K562 (cell line): Measurements from ENCODE around the gene SPATA16.

Experiments used
- ATF1 ChIP-seq, 2 experiments: fragments of 450-650 bp in 1 of 2; IDR thresholded peaks; 2 replicates each; pipeline ENCODE4 v1.6.1; 2016; ENCODE audit warnings: missing compliant biosample characterization in 1 of 2, missing genetic modification characterization in 1 of 2
- ATF7 ChIP-seq: fragments of 450-650 bp; IDR thresholded peaks from 2 replicates; pipeline ENCODE4 v1.7.1; 2014; ENCODE audit warnings: mild to moderate bottlenecking, moderate library complexity
- BCLAF1 ChIP-seq, 2 experiments: fragments of 450-650 bp in 1 of 2; IDR thresholded peaks; 2 replicates each; pipeline ENCODE4 v1.6.1; 2011 to 2017; ENCODE audit warnings: low read depth in 2 of 2, antibody characterized with exemption in 1 of 2, borderline replicate concordance in 1 of 2, low read length in 1 of 2, mild to moderate bottlenecking in 1 of 2, mixed read lengths in 1 of 2; ENCODE audit not compliant: control insufficient read depth in 1 of 2
- CEBPG ChIP-seq, 3 experiments: fragments of 200-800 bp in 1 of 3; sonication (Bioruptor generic) in 1 of 3; sonication (generic) in 1 of 3; formaldehyde crosslinking in 1 of 3; IDR thresholded peaks in 2 of 3; conservative IDR thresholded peaks in 1 of 3; 2 replicates each; pipeline versions ENCODE4 v1.6.1 to v1.8.0; 2016 to 2022; ENCODE audit warnings: missing compliant biosample characterization in 2 of 3, missing genetic modification characterization in 2 of 3, mild to moderate bottlenecking in 1 of 3, missing genetic modification reagents in 1 of 3
- CTCF ChIP-seq, 3 experiments: IDR thresholded peaks in 2 of 3; conservative IDR thresholded peaks in 1 of 3; 2 replicates each; pipeline ENCODE4 v1.5.1; 2011 to 2012; ENCODE audit warnings: low read length in 3 of 3, mild to moderate bottlenecking in 3 of 3, control low read depth in 2 of 3, improper control_type of control experiment in 1 of 3, inconsistent platforms in 1 of 3, low read depth in 1 of 3, mixed read lengths in 1 of 3, moderate library complexity in 1 of 3; ENCODE audit not compliant: insufficient read depth in 2 of 3
- KAT7 ChIP-seq: sonication (generic); formaldehyde crosslinking; IDR thresholded peaks from 2 replicates; pipeline ENCODE4 v1.8.0; 2022; ENCODE audit warnings: missing genetic modification reagents, mild to moderate bottlenecking, borderline replicate concordance
- NONO ChIP-seq, 2 experiments: fragments of 200-400 bp in 1 of 2; fragments of 450-650 bp in 1 of 2; formaldehyde crosslinking in 1 of 2; IDR thresholded peaks; 2 replicates each; pipeline ENCODE4 v1.6.1; 2017; ENCODE audit warnings: low read depth in 2 of 2, mild to moderate bottlenecking in 2 of 2, moderate library complexity in 2 of 2, low read length in 1 of 2
- ZBTB17 ChIP-seq: fragments of 450-650 bp; formaldehyde crosslinking; IDR thresholded peaks from 2 replicates; pipeline ENCODE4 v1.4.0; 2020; ENCODE audit warnings: mild to moderate bottlenecking
- ZFP36 ChIP-seq: fragments of 150-350 bp; IDR thresholded peaks from 2 replicates; pipeline ENCODE4 v1.6.1; 2018; ENCODE audit warnings: low read length, low read depth; ENCODE audit not compliant: partially characterized antibody
- ZNF121 ChIP-seq: sonication (generic); formaldehyde crosslinking; conservative IDR thresholded peaks from 2 replicates; pipeline ENCODE4 v1.8.0; 2022; ENCODE audit warnings: missing genetic modification reagents
- ZNF280B ChIP-seq: fragments of 250-450 bp; sonication (Bioruptor Pico); IDR thresholded peaks from 2 replicates; pipeline ENCODE4 v1.5.1; 2021; ENCODE audit warnings: mild to moderate bottlenecking

- no peak for TF ChIP-seq BCLAF1 (IDR thresholded peaks at IDR 0.05; ENCODE audit: borderline replicate concordance in 1 of 2, control insufficient read depth in 1 of 2, low read depth in 2 of 2, low read length in 1 of 2)
- no peak for TF ChIP-seq CEBPG (CRISPR knock-in tag; IDR thresholded peaks at IDR 0.05)
- no peak for TF ChIP-seq CEBPG (tag; conservative IDR thresholded peaks at IDR 0.05 in 1 of 2, IDR thresholded peaks at IDR 0.05 in 1 of 2)
- no peak for TF ChIP-seq ZNF121
- no peak for TF ChIP-seq ZBTB17 (CRISPR knock-in tag)
- TF ChIP-seq KAT7 (CRISPR knock-in tag), result no peak
- no peak for TF ChIP-seq ZFP36
- no peak for TF ChIP-seq ZNF280B
- TF ChIP-seq NONO (IDR thresholded peaks at IDR 0.05; ENCODE audit: low read depth in 2 of 2, low read length in 1 of 2), result no peak
- TF ChIP-seq ATF1 (CRISPR knock-in tag; IDR thresholded peaks at IDR 0.05), result no peak
- TF ChIP-seq ATF1 (tag; IDR thresholded peaks at IDR 0.05), result no peak
- TF ChIP-seq ATF7, result no peak
- no peak for TF ChIP-seq CTCF (IDR thresholded peaks at IDR 0.05 in 2 of 3, conservative IDR thresholded peaks at IDR 0.05 in 1 of 3; ENCODE audit: insufficient read depth in 2 of 3, low read depth in 1 of 3, low read length in 3 of 3)
These were observed 102.6 kb downstream of the SPATA16 start for GRCh38 chr3:173038484-173038871.
